Stimulated activated CD8-positive, alpha-beta memory T cell treated with anti-CD3 and anti-CD28 coated beads, Interleukin-4, amount 100 ng/mL, for 4 hours (primary cell): ENCODE data around the gene HMCN2.

Experiments
- DNase-seq, 2 donors: peaks; one replicate each; pipeline ENCODE4 v3.0.0-alpha.2; 2020; ENCODE audit warnings: low read depth in 2 of 2, low spot score in 1 of 2

Gene HMCN2

GRCh38 chr9:130345009-130345896 lies 79.7 kb downstream of the HMCN2 start:
- no peak for DNase-seq

GRCh38 chr9:130345897-130346385 lies 80.4 kb downstream of the HMCN2 start:
- DNase-seq: no peak

- DNase-seq: no peak
These were observed 80.9 kb downstream of the HMCN2 start for GRCh38 chr9:130346431-130346830.

DNA sequence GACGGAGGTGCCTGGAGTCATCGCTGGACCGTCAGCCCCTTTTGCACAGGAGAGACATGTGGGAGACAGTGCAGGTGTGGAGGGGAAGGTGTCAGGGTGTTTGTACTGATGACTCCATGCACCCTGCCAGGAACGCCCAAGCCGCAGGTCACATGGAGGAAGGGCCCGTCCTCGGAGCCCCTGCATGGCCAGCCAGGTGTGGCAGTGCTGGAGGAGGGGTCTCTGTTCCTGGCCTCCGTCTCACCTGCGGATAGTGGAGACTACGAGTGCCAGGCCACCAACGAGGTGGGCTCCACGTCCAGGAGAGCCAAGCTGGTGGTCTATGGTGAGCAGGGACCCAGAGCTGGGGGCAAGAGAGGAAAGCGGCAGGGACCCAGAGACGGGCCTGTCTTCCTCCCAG lies 81.5 kb downstream of the HMCN2 start:
- DNase-seq: no peak

GRCh38 chr9:130347931-130348330 lies 82.4 kb downstream of the HMCN2 start:
- no peak for DNase-seq

- DNase-seq: no peak
These were observed 82.8 kb downstream of the HMCN2 start for GRCh38 chr9:130348341-130348740.

- no peak for DNase-seq
These were observed 83.3 kb downstream of the HMCN2 start for GRCh38 chr9:130348881-130349280.

- DNase-seq: no peak
These were observed 83.8 kb downstream of the HMCN2 start for GRCh38 chr9:130349398-130349797.

GRCh38 chr9:130351343-130351742 lies 85.8 kb downstream of the HMCN2 start:
- DNase-seq: no peak

DNA sequence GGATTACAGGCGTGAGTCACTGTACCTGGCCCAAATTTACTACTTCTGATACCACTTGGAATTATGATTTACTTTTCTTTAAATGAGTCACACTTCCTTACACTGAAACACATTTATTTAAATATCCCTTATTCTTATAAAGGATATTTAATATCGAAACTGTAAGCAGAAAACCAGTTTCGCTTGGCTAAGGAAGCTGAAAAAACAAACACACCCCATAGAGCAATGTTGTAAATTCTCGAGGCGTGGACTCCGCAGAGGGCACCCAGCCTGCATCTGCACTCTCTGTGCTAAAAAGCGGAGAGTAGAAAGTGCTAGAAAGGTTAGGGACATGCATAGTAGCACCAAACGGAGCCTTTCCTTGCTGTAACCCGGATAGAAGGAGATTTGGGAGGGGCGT lies 86.5 kb downstream of the HMCN2 start:
- DNase-seq: no peak

DNA sequence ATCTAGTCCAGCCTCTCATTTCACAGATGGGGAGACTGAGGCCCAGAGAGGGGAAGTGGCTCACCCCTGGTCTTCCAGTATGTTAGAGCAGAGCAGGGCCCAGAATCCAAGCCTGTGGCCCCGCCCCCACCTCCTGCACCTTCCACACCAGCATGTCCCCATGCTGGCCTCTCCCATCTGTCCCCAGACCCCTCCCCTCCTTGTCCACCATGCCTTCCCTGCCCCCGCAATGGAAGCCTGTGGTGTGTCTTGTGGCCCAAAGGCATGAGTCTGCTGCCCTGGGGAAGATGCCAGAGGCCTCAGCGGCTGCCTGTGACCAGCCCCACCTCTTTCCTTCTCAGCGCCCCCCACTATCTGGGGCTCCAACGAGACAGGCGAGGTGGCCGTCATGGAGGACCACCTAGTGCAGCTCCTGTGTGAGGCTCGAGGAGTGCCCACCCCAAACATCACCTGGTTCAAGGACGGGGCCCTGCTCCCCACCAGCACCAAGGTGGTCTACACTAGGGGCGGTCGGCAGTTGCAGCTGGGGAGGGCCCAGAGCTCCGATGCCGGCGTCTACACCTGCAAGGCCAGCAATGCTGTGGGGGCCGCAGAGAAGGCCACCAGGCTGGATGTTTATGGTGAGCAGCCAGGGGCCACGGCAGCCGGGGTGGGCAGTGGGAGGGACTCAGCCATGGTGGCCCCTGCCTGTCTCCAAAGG lies 87.2 kb downstream of the HMCN2 start:
- no peak for DNase-seq

GRCh38 chr9:130354378-130354777 lies 88.8 kb downstream of the HMCN2 start:
- DNase-seq: no peak

DNA sequence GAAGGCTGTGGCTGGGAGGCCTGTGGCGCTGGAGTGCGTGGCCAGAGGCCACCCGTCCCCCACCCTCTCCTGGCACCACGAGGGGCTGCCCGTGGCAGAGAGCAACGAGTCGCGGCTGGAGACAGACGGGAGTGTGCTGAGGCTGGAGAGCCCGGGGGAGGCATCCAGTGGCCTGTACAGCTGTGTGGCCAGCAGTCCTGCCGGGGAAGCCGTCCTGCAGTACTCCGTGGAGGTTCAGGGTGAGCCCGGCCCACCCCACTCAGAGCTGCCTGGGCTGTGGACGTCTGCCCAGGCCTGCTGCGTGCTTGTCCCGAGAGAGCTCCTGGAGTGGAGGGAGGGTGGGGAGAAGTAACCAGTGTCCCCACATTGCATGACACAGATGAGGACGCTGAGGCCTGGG lies 89.2 kb downstream of the HMCN2 start:
- no peak for DNase-seq

GRCh38 chr9:130356033-130356432 lies 90.5 kb downstream of the HMCN2 start:
- no peak for DNase-seq

GRCh38 chr9:130356877-130357584 lies 91.5 kb downstream of the HMCN2 start:
- no peak for DNase-seq

- DNase-seq: no peak
These were observed 93.4 kb downstream of the HMCN2 start for GRCh38 chr9:130358928-130359327.

DNA sequence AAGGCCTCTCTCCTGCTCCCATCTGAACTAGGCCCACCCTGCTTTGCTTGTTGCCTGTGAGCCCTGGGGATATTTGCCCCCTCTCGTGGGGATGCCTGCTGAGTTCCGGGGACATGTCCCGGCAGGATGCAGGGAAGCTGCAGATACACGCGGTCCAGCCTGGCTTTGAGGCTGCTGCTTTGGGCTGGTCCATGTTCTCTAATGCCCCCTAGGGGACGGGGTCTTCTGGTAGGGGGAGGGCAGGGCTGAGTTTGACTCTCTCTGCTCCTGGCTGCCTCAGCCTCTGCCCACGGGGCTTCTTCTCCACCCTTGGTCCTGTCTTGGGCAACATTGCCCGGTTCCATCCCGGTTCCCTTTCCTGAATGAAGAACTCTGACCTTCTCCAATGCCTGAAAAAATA lies 94.3 kb downstream of the HMCN2 start:
- no peak for DNase-seq

- DNase-seq: no peak
These were observed 95.1 kb downstream of the HMCN2 start for GRCh38 chr9:130360672-130361071.

- no peak for DNase-seq
These were observed 96.4 kb downstream of the HMCN2 start for GRCh38 chr9:130361873-130362362.

GRCh38 chr9:130362691-130363090 lies 97.1 kb downstream of the HMCN2 start:
- no peak for DNase-seq

GRCh38 chr9:130363755-130364404 lies 98.3 kb downstream of the HMCN2 start:
- no peak for DNase-seq
